K562 (cell line): ENCODE results near the gene GFAP. TPM values are rescaled to one million over a fixed set of nuclear protein-coding genes. Genes with fewer than 3 reads are reported as not detected.

Source experiments
- BCOR ChIP-seq: fragments of 450-650 bp; IDR thresholded peaks from 2 replicates; pipeline ENCODE4 v1.6.1; 2016
- CREM ChIP-seq: IDR thresholded peaks from 2 replicates; pipeline ENCODE4 v1.6.1; 2014; ENCODE audit warnings: antibody characterized with exemption, low read depth
- CXXC5 ChIP-seq: fragments of 250-450 bp; sonication (Bioruptor Pico); IDR thresholded peaks from 2 replicates; pipeline ENCODE4 v1.8.0; 2022; ENCODE audit warnings: inconsistent platforms, mild to moderate bottlenecking, moderate library complexity
- FOXP1 ChIP-seq: sonication (generic); formaldehyde crosslinking; IDR thresholded peaks from 2 replicates; pipeline ENCODE4 v1.8.0; 2022; ENCODE audit warnings: mild to moderate bottlenecking, missing genetic modification reagents
- KDM1A ChIP-seq, 2 experiments: fragments of 450-650 bp; IDR thresholded peaks; 2 replicates each; pipeline ENCODE4 v1.6.1; 2016; ENCODE audit warnings: mild to moderate bottlenecking in 2 of 2
- MED1 ChIP-seq: sonication (generic); formaldehyde crosslinking; IDR thresholded peaks from 2 replicates; pipeline ENCODE4 v1.8.1; 2023; ENCODE audit warnings: missing genetic modification reagents, borderline replicate concordance
- RAD21 ChIP-seq, 2 experiments: fragments of 250-450 bp in 1 of 2; fragments of 450-650 bp in 1 of 2; sonication (Bioruptor Pico) in 1 of 2; formaldehyde crosslinking in 1 of 2; IDR thresholded peaks in 1 of 2; conservative IDR thresholded peaks in 1 of 2; 2 replicates each; pipeline versions ENCODE4 v1.4.0 to v1.8.0; 2020 to 2022; ENCODE audit warnings: mild to moderate bottlenecking in 2 of 2, moderate library complexity in 1 of 2
- RUNX1 ChIP-seq: sonication (generic); IDR thresholded peaks from 2 replicates; pipeline ENCODE4 v1.6.1; 2016; ENCODE audit warnings: antibody characterized with exemption, low read depth
- SMARCB1 ChIP-seq: IDR thresholded peaks from 2 replicates; pipeline ENCODE4 v1.6.1; 2011; ENCODE audit warnings: improper control_type of control experiment, low read depth; ENCODE audit not compliant: insufficient read length
- SP1 ChIP-seq: sonication (generic); formaldehyde crosslinking; IDR thresholded peaks from 2 replicates; pipeline ENCODE4 v1.8.1; 2022; ENCODE audit warnings: mild to moderate bottlenecking, missing genetic modification reagents
- SREBF2 ChIP-seq: sonication (generic); formaldehyde crosslinking; IDR thresholded peaks from 2 replicates; pipeline ENCODE4 v1.4.0; 2020; ENCODE audit warnings: mild to moderate bottlenecking, missing genetic modification reagents
- XRCC5 ChIP-seq: fragments of 200-400 bp; formaldehyde crosslinking; IDR thresholded peaks from 2 replicates; pipeline ENCODE4 v1.6.1; 2017; ENCODE audit warnings: low read depth, mild to moderate bottlenecking, low read length
- YY1 ChIP-seq, 3 experiments: IDR thresholded peaks; 2 replicates each; pipeline ENCODE4 v1.6.1; 2011; ENCODE audit warnings: low read length in 2 of 3, mild to moderate bottlenecking in 2 of 3, moderate library complexity in 2 of 3, borderline replicate concordance in 1 of 3, control low read depth in 1 of 3, low read depth in 1 of 3; ENCODE audit not compliant: insufficient read depth in 3 of 3, insufficient replicate concordance in 2 of 3, control insufficient read depth in 1 of 3, insufficient read length in 1 of 3; ENCODE audit errors: extremely low read depth in 1 of 3
- ZNF311 ChIP-seq: fragments of 250-450 bp; sonication (Bioruptor Pico); IDR thresholded peaks from 2 replicates; pipeline ENCODE4 v1.4.0; 2020; ENCODE audit warnings: mild to moderate bottlenecking, moderate library complexity
- ZNF316 ChIP-seq: fragments of 450-650 bp; IDR thresholded peaks from 2 replicates; pipeline ENCODE4 v1.6.1; 2016
- polyA plus RNA-seq, 8 experiments: library from polyadenylated mRNA; depleted of rRNA in 4 of 8; stranded (reverse) in 5 of 8; unstranded in 3 of 8; fragments of >200 nt; fragmentation: Nextera tagmentation in 2 of 8; fragmentation: Illumina TruSeq in 1 of 8; extraction: Ambion mirVana in 2 of 8; extraction: Trizol in 1 of 8; gene quantifications; 2 replicates each; pipeline versions ENCODE4 v1.2.1 to v1.2.3, GENCODE V29; 2011 to 2014; ENCODE audit warnings: inconsistent platforms in 1 of 8, missing spikeins in 1 of 8
- total RNA-seq, 7 experiments: library from RNA; depleted of rRNA in 6 of 7; stranded (reverse); fragments of >200 nt in 6 of 7; fragmentation: Illumina TruSeq in 2 of 7; extraction: Trizol in 2 of 7; gene quantifications; 2 replicates each; pipeline versions ENCODE4 v1.2.1 to v1.2.3, GENCODE V29; 2011 to 2021; ENCODE audit warnings: low replicate concordance in 1 of 7
- TF ChIP-seq, protein P1 (sequence below): sonication (generic); formaldehyde crosslinking; IDR thresholded peaks from 2 replicates; pipeline ENCODE4 v1.9.0; 2022; ENCODE audit warnings: mild to moderate bottlenecking, missing genetic modification reagents
- TF ChIP-seq, protein P2 (sequence below): sonication (generic); formaldehyde crosslinking; IDR thresholded peaks from 2 replicates; pipeline ENCODE4 v1.8.0; 2022; ENCODE audit warnings: mild to moderate bottlenecking, low read depth, missing genetic modification reagents
- TF ChIP-seq, protein P3 (sequence below): fragments of 450-650 bp; formaldehyde crosslinking; IDR thresholded peaks from 2 replicates; pipeline ENCODE4 v1.4.0; 2022; ENCODE audit warnings: mild to moderate bottlenecking, moderate library complexity
- TF ChIP-seq, protein P4 (sequence below): sonication (generic); formaldehyde crosslinking; IDR thresholded peaks from 2 replicates; pipeline ENCODE4 v1.8.0; 2022; ENCODE audit warnings: mild to moderate bottlenecking, missing genetic modification reagents, borderline replicate concordance
- TF ChIP-seq, protein P5 (sequence below), 2 experiments: IDR thresholded peaks; 2 replicates each; pipeline ENCODE4 v1.6.1; 2011; ENCODE audit warnings: borderline replicate concordance in 1 of 2, control low read depth in 1 of 2, low read depth in 1 of 2, low read length in 1 of 2, mild to moderate bottlenecking in 1 of 2, mixed read lengths in 1 of 2, moderate library complexity in 1 of 2; ENCODE audit not compliant: insufficient read depth in 1 of 2, insufficient read length in 1 of 2, poor library complexity in 1 of 2, severe bottlenecking in 1 of 2; ENCODE audit errors: extremely low read depth in 1 of 2

Gene GFAP
- total and polyA plus RNA-seq, 9 of the 15 experiments (the other 6 are each of a cell fraction or from before 2014, with no cell fraction given), result 0.07 to 1.4 (median 0.60) TPM; not detected in 1

DNA sequence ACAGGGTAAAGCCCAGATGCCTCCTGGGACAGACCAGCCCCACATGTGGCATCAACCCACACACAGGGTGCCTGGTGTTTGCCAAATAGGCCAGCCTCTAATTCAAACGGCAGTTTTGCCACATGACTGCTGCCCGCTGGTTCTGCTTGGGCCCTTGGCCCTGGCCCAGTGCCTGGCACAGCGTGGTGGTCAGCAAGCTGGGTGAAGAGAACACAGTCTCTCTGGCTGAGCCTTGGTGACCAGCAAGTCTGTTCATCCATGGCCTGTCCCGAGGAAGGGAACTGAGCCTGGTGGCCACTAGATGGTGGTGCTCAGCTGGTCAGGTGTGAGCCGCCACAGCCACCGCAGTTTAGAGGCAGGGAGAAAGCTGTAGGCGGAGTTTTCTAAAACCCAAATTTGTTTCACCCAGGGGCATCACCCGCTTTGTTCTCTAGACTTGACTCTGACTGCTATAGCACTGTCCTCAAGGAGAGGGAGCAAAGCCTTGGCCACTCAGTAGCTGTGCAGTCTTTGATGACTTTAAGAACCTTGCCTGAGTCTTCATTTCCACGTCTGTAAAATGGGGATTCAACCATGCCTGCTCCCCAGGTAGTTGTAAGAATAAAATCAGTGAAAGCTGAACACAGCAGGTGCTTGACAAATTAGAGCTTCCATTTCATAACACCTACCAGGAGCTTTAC, 4.7 kb upstream of the GFAP start (continued):
- TF ChIP-seq, protein P1, sequence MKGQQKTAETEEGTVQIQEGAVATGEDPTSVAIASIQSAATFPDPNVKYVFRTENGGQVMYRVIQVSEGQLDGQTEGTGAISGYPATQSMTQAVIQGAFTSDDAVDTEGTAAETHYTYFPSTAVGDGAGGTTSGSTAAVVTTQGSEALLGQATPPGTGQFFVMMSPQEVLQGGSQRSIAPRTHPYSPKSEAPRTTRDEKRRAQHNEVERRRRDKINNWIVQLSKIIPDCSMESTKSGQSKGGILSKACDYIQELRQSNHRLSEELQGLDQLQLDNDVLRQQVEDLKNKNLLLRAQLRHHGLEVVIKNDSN (CRISPR knock-in tag), result peak; percentile 35
- TF ChIP-seq, protein P2, sequence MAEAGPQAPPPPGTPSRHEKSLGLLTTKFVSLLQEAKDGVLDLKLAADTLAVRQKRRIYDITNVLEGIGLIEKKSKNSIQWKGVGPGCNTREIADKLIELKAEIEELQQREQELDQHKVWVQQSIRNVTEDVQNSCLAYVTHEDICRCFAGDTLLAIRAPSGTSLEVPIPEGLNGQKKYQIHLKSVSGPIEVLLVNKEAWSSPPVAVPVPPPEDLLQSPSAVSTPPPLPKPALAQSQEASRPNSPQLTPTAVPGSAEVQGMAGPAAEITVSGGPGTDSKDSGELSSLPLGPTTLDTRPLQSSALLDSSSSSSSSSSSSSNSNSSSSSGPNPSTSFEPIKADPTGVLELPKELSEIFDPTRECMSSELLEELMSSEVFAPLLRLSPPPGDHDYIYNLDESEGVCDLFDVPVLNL (CRISPR knock-in tag), result no peak
- TF ChIP-seq RAD21 (CRISPR knock-in tag; conservative IDR thresholded peaks at IDR 0.05 in 1 of 2, IDR thresholded peaks at IDR 0.05 in 1 of 2) (peak; percentile 84 to 92), ZNF316 (no peak), SREBF2 (CRISPR knock-in tag) (no peak), BCOR (peak; percentile 83), MED1 (no peak), CREM (0 out of 2 replicates have a peak, but pooled peaks have one; percentile 4), XRCC5 (0 out of 2 replicates have a peak, but pooled peaks have one; percentile 50), ZNF311 (CRISPR knock-in tag) (no peak), SP1 (CRISPR knock-in tag) (no peak; the same call in 1 of the 2 replicates), FOXP1 (CRISPR knock-in tag) (no peak), RUNX1 (no peak), YY1 (IDR thresholded peaks at IDR 0.05; ENCODE audit: borderline replicate concordance in 1 of 3, control insufficient read depth in 1 of 3, extremely low read depth in 1 of 3, insufficient read depth in 3 of 3, insufficient read length in 1 of 3, insufficient replicate concordance in 2 of 3, low read depth in 1 of 3, low read length in 2 of 3) (peak in 1 of 3 experiments; percentile 31), CXXC5 (CRISPR knock-in tag) (no peak), KDM1A (IDR thresholded peaks at IDR 0.05) (peak in 1 of 2 experiments; percentile 46; a peak in 1 of 4 replicates), SMARCB1 (no peak)
- TF ChIP-seq, protein P3, sequence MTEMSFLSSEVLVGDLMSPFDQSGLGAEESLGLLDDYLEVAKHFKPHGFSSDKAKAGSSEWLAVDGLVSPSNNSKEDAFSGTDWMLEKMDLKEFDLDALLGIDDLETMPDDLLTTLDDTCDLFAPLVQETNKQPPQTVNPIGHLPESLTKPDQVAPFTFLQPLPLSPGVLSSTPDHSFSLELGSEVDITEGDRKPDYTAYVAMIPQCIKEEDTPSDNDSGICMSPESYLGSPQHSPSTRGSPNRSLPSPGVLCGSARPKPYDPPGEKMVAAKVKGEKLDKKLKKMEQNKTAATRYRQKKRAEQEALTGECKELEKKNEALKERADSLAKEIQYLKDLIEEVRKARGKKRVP (CRISPR knock-in tag), result no peak
- TF ChIP-seq, protein P4, sequence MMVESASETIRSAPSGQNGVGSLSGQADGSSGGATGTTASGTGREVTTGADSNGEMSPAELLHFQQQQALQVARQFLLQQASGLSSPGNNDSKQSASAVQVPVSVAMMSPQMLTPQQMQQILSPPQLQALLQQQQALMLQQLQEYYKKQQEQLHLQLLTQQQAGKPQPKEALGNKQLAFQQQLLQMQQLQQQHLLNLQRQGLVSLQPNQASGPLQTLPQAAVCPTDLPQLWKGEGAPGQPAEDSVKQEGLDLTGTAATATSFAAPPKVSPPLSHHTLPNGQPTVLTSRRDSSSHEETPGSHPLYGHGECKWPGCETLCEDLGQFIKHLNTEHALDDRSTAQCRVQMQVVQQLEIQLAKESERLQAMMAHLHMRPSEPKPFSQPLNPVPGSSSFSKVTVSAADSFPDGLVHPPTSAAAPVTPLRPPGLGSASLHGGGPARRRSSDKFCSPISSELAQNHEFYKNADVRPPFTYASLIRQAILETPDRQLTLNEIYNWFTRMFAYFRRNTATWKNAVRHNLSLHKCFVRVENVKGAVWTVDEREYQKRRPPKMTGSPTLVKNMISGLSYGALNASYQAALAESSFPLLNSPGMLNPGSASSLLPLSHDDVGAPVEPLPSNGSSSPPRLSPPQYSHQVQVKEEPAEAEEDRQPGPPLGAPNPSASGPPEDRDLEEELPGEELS, result 0 out of 2 replicates have a peak, but pooled peaks have one; percentile 69
- TF ChIP-seq, protein P5, sequence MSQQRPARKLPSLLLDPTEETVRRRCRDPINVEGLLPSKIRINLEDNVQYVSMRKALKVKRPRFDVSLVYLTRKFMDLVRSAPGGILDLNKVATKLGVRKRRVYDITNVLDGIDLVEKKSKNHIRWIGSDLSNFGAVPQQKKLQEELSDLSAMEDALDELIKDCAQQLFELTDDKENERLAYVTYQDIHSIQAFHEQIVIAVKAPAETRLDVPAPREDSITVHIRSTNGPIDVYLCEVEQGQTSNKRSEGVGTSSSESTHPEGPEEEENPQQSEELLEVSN (IDR thresholded peaks at IDR 0.05; ENCODE audit: borderline replicate concordance in 1 of 2, extremely low read depth in 1 of 2, insufficient read depth in 1 of 2, insufficient read length in 1 of 2, low read depth in 1 of 2, low read length in 1 of 2, poor library complexity in 1 of 2, severe bottlenecking in 1 of 2), result no peak
